Testis (tissue), 2 donors: Measurements from ENCODE around the gene RIC1.

Source experiments
- POLR2A ChIP-seq: fragments of 450-650 bp; IDR thresholded peaks from one replicate; pipeline ENCODE4 v1.6.1; 2017; ENCODE audit warnings: antibody characterized with exemption, mild to moderate bottlenecking, moderate library complexity
- TF ChIP-seq, protein P1 (sequence below), 3 experiments: fragments of 450-650 bp in 2 of 3; fragments of 200-600 bp in 1 of 3; sonication (generic) in 1 of 3; IDR thresholded peaks; one replicate each; pipeline ENCODE4 v1.5.1; 2016 to 2019; ENCODE audit warnings: antibody characterized with exemption in 3 of 3, mild to moderate bottlenecking in 2 of 3, moderate library complexity in 1 of 3

DNA sequence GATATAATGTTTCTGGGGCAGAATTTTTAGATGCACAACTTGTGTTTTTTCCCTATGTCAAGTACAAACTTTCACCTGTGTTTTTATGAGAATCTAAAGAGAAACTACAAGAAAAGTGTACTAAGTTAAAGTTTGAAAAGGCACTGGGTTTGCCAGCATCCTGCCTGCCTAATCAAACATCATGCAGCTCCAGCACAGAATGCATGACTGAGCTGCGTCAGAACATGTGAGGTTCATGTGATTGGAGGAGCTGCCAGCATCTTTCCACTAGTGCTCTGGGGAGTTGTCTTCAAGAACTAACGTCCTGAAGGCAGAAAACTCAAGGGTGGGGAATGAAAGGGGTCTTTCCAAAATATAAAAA is 46.1 kb upstream of the RIC1 start:
- TF ChIP-seq POLR2A, result no peak
- TF ChIP-seq, protein P1, sequence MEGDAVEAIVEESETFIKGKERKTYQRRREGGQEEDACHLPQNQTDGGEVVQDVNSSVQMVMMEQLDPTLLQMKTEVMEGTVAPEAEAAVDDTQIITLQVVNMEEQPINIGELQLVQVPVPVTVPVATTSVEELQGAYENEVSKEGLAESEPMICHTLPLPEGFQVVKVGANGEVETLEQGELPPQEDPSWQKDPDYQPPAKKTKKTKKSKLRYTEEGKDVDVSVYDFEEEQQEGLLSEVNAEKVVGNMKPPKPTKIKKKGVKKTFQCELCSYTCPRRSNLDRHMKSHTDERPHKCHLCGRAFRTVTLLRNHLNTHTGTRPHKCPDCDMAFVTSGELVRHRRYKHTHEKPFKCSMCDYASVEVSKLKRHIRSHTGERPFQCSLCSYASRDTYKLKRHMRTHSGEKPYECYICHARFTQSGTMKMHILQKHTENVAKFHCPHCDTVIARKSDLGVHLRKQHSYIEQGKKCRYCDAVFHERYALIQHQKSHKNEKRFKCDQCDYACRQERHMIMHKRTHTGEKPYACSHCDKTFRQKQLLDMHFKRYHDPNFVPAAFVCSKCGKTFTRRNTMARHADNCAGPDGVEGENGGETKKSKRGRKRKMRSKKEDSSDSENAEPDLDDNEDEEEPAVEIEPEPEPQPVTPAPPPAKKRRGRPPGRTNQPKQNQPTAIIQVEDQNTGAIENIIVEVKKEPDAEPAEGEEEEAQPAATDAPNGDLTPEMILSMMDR (IDR thresholded peaks at IDR 0.05), result no peak
